Liver (tissue), 9 donors: ENCODE measurements around the gene SEMA6D. TPM values are rescaled to one million over a fixed set of nuclear protein-coding genes. Genes with fewer than 3 reads are reported as not detected.
A peak's percentile ranks its signal among the peaks of the same experiment; 100 is the strongest.

Experiments
- DNase-seq: peaks from one replicate; pipeline ENCODE4 v3.0.0-alpha.2; 2017; ENCODE audit warnings: low spot score
- H3K27ac ChIP-seq, 2 donors: one replicate each; pipeline ENCODE4 v1.7.0; 2013; ENCODE audit warnings: inconsistent platforms in 2 of 2, low read length in 2 of 2, control low read depth in 1 of 2, low read depth in 1 of 2, mild to moderate bottlenecking in 1 of 2
- H3K27me3 ChIP-seq, 4 donors: one replicate each; pipeline versions ENCODE4 v1.6.1 to v1.7.0; 2013; ENCODE audit warnings: low read length in 3 of 4, inconsistent platforms in 1 of 4, mild to moderate bottlenecking in 1 of 4, moderate library complexity in 1 of 4; ENCODE audit not compliant: control insufficient read depth in 4 of 4, insufficient read depth in 4 of 4
- H3K36me3 ChIP-seq, 4 donors: one replicate each; pipeline versions ENCODE4 v1.6.1 to v1.7.0; 2013; ENCODE audit warnings: low read length in 3 of 4, mild to moderate bottlenecking in 3 of 4, low read depth in 1 of 4, moderate library complexity in 1 of 4; ENCODE audit not compliant: control insufficient read depth in 4 of 4, insufficient read depth in 3 of 4
- H3K4me1 ChIP-seq, 4 donors: one replicate each; pipeline versions ENCODE4 v1.6.1 to v1.7.0; 2013; ENCODE audit warnings: low read length in 3 of 4, mild to moderate bottlenecking in 3 of 4, moderate library complexity in 1 of 4; ENCODE audit not compliant: control insufficient read depth in 4 of 4, insufficient read depth in 4 of 4
- H3K4me3 ChIP-seq, 3 donors: one replicate each; pipeline versions ENCODE4 v1.6.1 to v1.7.0; 2013; ENCODE audit warnings: low read length in 3 of 3, control low read depth in 1 of 3, low read depth in 1 of 3, mild to moderate bottlenecking in 1 of 3
- H3K9ac ChIP-seq, 2 donors: one replicate each; pipeline ENCODE4 v1.7.0; 2013; ENCODE audit warnings: low read length in 2 of 2, mild to moderate bottlenecking in 2 of 2, moderate library complexity in 2 of 2, control low read depth in 1 of 2, low read depth in 1 of 2
- H3K9me3 ChIP-seq, 4 donors: one replicate each; pipeline versions ENCODE4 v1.6.1 to v1.7.0; 2013; ENCODE audit warnings: low read length in 3 of 4; ENCODE audit not compliant: control insufficient read depth in 4 of 4
- ATF3 ChIP-seq: IDR thresholded peaks from 2 replicates; pipeline ENCODE4 v1.6.1; 2016; ENCODE audit warnings: antibody characterized with exemption
- EGR1 ChIP-seq, 2 donors: IDR thresholded peaks; 2 replicates each; pipeline ENCODE4 v1.6.1; 2016 to 2018; ENCODE audit warnings: antibody characterized with exemption in 2 of 2, low read depth in 2 of 2
- FOXA2 ChIP-seq: IDR thresholded peaks from 2 replicates; pipeline ENCODE4 v1.6.1; 2016; ENCODE audit warnings: antibody characterized with exemption
- GABPA ChIP-seq, 2 donors: IDR thresholded peaks in 1 of 2; conservative IDR thresholded peaks in 1 of 2; 2 replicates each; pipeline ENCODE4 v1.6.1; 2016; ENCODE audit warnings: antibody characterized with exemption in 2 of 2, mild to moderate bottlenecking in 1 of 2, moderate library complexity in 1 of 2
- HNF4A ChIP-seq, 2 donors: conservative IDR thresholded peaks; 2 replicates each; pipeline ENCODE4 v1.6.1; 2016; ENCODE audit warnings: antibody characterized with exemption in 2 of 2, mild to moderate bottlenecking in 2 of 2
- HNF4G ChIP-seq: IDR thresholded peaks from 2 replicates; pipeline ENCODE4 v1.6.1; 2016; ENCODE audit warnings: antibody characterized with exemption
- JUND ChIP-seq, 2 donors: IDR thresholded peaks; 2 replicates each; pipeline ENCODE4 v1.6.1; 2016; ENCODE audit warnings: antibody characterized with exemption in 2 of 2
- MAX ChIP-seq: IDR thresholded peaks from 2 replicates; pipeline ENCODE4 v1.6.1; 2016; ENCODE audit warnings: antibody characterized with exemption
- NR2F2 ChIP-seq: IDR thresholded peaks from 2 replicates; pipeline ENCODE4 v1.6.1; 2016; ENCODE audit warnings: antibody characterized with exemption
- RAD21 ChIP-seq, 2 donors: IDR thresholded peaks; 2 replicates each; pipeline ENCODE4 v1.6.1; 2016; ENCODE audit warnings: antibody characterized with exemption in 2 of 2, mild to moderate bottlenecking in 2 of 2
- SP1 ChIP-seq: IDR thresholded peaks from 2 replicates; pipeline ENCODE4 v1.6.1; 2018; ENCODE audit warnings: antibody characterized with exemption, mild to moderate bottlenecking
- TAF1 ChIP-seq: conservative IDR thresholded peaks from 2 replicates; pipeline ENCODE4 v1.6.1; 2016; ENCODE audit warnings: antibody characterized with exemption, mild to moderate bottlenecking
- YY1 ChIP-seq: IDR thresholded peaks from 2 replicates; pipeline ENCODE4 v1.6.1; 2016; ENCODE audit warnings: antibody characterized with exemption, mild to moderate bottlenecking
- WGBS: extraction: QIAGEN DNeasy Blood & Tissue Kit; methylation state at CpG from one replicate; pipeline ENCODE4 v1.1.7; 2013; 5-methylcytosine and 5-hydroxymethylcytosine counted together
- polyA plus RNA-seq, 2 donors: library from polyadenylated mRNA; stranded (reverse) in 1 of 2; unstranded in 1 of 2; fragments of 200-250 nt in 1 of 2; fragments of >200 nt in 1 of 2; fragmentation: Nextera tagmentation in 1 of 2; extraction: Ambion mirVana in 1 of 2; gene quantifications; one replicate each; pipeline versions ENCODE4 v1.2.1 to v1.2.3, GENCODE V29; 2013 to 2015
- total RNA-seq, 2 donors: library from RNA; depleted of rRNA; stranded (reverse); fragments of >200 nt; gene quantifications; one replicate each; pipeline ENCODE4 v1.2.3, GENCODE V29; 2014
- TF ChIP-seq, protein P1 (sequence below): IDR thresholded peaks from 2 replicates; pipeline ENCODE4 v1.6.1; 2016; ENCODE audit warnings: antibody characterized with exemption, mild to moderate bottlenecking
- TF ChIP-seq, protein P2 (sequence below): IDR thresholded peaks from 2 replicates; pipeline ENCODE4 v1.6.1; 2016; ENCODE audit warnings: antibody characterized with exemption
- donor health status: healthy.
- donor health status: healthy.
- donor health status: healthy.
- donor health status: healthy.
- donor health status: healthy.

SEMA6D gene
- total and polyA plus RNA-seq, 4 donors = 1.0 to 4.5 (median 3.1) TPM

DNA sequence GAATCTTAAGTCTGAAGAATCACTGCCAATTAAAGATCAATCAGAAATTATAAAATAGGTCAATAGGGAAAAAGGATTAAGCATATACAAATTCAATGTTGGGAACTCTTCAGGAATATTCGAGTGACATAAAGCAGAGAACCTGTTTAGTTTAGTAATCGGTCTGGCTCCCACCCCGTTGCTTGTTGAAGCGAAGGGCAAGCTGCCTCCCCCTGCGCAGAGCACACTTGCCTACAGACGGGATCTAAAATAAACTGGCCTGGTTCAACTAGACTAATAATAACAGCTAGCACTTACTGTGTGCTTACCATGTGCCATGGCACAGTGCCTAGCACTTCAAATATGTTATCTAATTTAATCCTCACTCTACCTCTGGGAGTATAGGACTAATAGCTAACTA lies 8.6 kb downstream of the SEMA6D start:
- Histone ChIP-seq H3K4me3 (no peak overlapping the region), H3K27ac (peak overlapping the region in 1 of 2 donors; percentile 19), H3K36me3 (no peaks in the 10 kb centered on the region), H3K9me3 (no peaks in the 10 kb centered on the region), H3K9ac (no peak overlapping the region), H3K4me1 (peaks cover 0 to 1% (median 0%) of the 10 kb centered on the region in 4 donors), H3K27me3 (peaks cover 0 to 3% (median under 1%) of the 10 kb centered on the region in 4 donors)
- TF ChIP-seq, protein P1, sequence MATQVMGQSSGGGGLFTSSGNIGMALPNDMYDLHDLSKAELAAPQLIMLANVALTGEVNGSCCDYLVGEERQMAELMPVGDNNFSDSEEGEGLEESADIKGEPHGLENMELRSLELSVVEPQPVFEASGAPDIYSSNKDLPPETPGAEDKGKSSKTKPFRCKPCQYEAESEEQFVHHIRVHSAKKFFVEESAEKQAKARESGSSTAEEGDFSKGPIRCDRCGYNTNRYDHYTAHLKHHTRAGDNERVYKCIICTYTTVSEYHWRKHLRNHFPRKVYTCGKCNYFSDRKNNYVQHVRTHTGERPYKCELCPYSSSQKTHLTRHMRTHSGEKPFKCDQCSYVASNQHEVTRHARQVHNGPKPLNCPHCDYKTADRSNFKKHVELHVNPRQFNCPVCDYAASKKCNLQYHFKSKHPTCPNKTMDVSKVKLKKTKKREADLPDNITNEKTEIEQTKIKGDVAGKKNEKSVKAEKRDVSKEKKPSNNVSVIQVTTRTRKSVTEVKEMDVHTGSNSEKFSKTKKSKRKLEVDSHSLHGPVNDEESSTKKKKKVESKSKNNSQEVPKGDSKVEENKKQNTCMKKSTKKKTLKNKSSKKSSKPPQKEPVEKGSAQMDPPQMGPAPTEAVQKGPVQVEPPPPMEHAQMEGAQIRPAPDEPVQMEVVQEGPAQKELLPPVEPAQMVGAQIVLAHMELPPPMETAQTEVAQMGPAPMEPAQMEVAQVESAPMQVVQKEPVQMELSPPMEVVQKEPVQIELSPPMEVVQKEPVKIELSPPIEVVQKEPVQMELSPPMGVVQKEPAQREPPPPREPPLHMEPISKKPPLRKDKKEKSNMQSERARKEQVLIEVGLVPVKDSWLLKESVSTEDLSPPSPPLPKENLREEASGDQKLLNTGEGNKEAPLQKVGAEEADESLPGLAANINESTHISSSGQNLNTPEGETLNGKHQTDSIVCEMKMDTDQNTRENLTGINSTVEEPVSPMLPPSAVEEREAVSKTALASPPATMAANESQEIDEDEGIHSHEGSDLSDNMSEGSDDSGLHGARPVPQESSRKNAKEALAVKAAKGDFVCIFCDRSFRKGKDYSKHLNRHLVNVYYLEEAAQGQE = no peak
- no peak for TF ChIP-seq HNF4G
- no peak for DNase-seq
- WGBS = 60% methylated on average over 6 of the region's 6 CpGs

DNA sequence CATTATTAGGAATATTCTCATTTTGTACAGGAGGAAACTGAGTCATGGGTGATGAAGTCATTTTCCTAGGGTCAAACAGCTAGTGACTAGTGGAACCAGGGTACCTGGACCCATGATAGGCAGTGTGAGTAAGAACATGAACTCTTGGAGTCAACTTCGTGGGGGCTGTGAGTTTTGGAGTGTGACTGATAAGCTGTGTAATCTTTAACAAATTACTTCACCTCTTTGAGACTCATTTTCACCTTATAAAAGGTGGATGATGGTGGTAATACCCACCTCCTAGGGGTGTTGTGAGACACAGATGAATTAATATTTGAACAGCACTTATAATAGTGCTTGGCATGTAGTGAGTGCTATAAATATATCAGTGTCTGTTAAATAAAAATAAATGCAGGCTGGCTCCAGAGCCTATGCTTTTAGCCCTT lies 9.1 kb downstream of the SEMA6D start:
- Histone ChIP-seq H3K9ac (no peak overlapping the region), H3K27ac (peak overlapping the region; percentile 18 to 19)
- no peak for TF ChIP-seq MAX
- TF ChIP-seq ATF3 = no peak
- no peak for TF ChIP-seq HNF4G
- no peak for TF ChIP-seq HNF4A (conservative IDR thresholded peaks at IDR 0.05)
- TF ChIP-seq TAF1 = no peak
- no peak for TF ChIP-seq RAD21 (IDR thresholded peaks at IDR 0.05)
- no peak for TF ChIP-seq GABPA (IDR thresholded peaks at IDR 0.05 in 1 of 2, conservative IDR thresholded peaks at IDR 0.05 in 1 of 2)
- TF ChIP-seq NR2F2 = no peak
- TF ChIP-seq, protein P1 = no peak
- TF ChIP-seq JUND (IDR thresholded peaks at IDR 0.05) = no peak
- TF ChIP-seq, protein P2, sequence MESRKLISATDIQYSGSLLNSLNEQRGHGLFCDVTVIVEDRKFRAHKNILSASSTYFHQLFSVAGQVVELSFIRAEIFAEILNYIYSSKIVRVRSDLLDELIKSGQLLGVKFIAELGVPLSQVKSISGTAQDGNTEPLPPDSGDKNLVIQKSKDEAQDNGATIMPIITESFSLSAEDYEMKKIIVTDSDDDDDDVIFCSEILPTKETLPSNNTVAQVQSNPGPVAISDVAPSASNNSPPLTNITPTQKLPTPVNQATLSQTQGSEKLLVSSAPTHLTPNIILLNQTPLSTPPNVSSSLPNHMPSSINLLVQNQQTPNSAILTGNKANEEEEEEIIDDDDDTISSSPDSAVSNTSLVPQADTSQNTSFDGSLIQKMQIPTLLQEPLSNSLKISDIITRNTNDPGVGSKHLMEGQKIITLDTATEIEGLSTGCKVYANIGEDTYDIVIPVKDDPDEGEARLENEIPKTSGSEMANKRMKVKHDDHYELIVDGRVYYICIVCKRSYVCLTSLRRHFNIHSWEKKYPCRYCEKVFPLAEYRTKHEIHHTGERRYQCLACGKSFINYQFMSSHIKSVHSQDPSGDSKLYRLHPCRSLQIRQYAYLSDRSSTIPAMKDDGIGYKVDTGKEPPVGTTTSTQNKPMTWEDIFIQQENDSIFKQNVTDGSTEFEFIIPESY = no peak
- no peak for TF ChIP-seq EGR1 (IDR thresholded peaks at IDR 0.05; ENCODE audit: low read depth in 2 of 2)
- TF ChIP-seq YY1 = no peak
- TF ChIP-seq SP1 = no peak
- TF ChIP-seq FOXA2 = no peak

More for the DNA sequence above, 9.1 kb downstream of the SEMA6D start:
- Histone ChIP-seq H3K9me3 (no peaks in the 10 kb centered on the region), H3K27me3 (peaks cover 0 to 3% (median under 1%) of the 10 kb centered on the region in 4 donors), H3K4me3 (no peak overlapping the region), H3K36me3 (no peaks in the 10 kb centered on the region), H3K4me1 (peaks cover 0 to 1% (median 0%) of the 10 kb centered on the region in 4 donors)
- no peak for DNase-seq
- 21% methylated on average over 1 of the region's 1 CpG for WGBS
